A549 (cell line): ENCODE results near the gene S100A10. TPM values are rescaled to one million over a fixed set of nuclear protein-coding genes. Genes with fewer than 3 reads are reported as not detected.
A peak's percentile ranks its signal among the peaks of the same experiment; 100 is the strongest.

Experiments
- ATAC-seq, 2 experiments: fragments of 200-7000 bp in 1 of 2; fragments of >200 bp in 1 of 2; cut with Nextera tagmentation in 1 of 2; cut with Tn5 transposase in 1 of 2; 3 replicates each; pipeline versions ENCODE4 v1.8.0 to v1.9.1; 2018 to 2020; ENCODE audit warnings: mild to moderate bottlenecking in 1 of 2, moderate library complexity in 1 of 2
- CTCF ChIA-PET: fragments of 300-600 bp; sonication (Branson Sonifier 250); formaldehyde crosslinking; extraction: SDS; loops from one replicate; lab custom pipeline; 2021; ENCODE audit warnings: antibody characterized with exemption, inconsistent platforms; lab: Yijun Ruan, JAX
- POLR2A ChIA-PET: fragments of 350-600 bp; formaldehyde crosslinking; extraction: SDS; loops from one replicate; lab custom pipeline; 2021; ENCODE audit warnings: antibody characterized with exemption, inconsistent platforms; lab: Yijun Ruan, JAX
- DNase-seq, 2 experiments: peaks; one replicate each; pipeline versions ENCODE4 v3.0.0 to v3.0.0-alpha.2; 2011 to 2016; ENCODE audit warnings: low read depth in 1 of 2, low spot score in 1 of 2
- FAIRE-seq: peaks from 2 replicates; lab custom pipeline; 2011; peaks lifted over from hg19 to GRCh38; lab: Jason Lieb, UNC
- H3K27ac ChIP-seq, 2 experiments: fragments of >200 bp; sonication (Bioruptor Twin); formaldehyde crosslinking; 3 replicates each; pipeline ENCODE4 v1.5.1; 2016 to 2017
- H3K4me1 ChIP-seq: fragments of >200 bp; sonication (Bioruptor Twin); formaldehyde crosslinking; 3 replicates; pipeline ENCODE4 v1.6.1; 2016
- H3K4me2 ChIP-seq: fragments of >200 bp; sonication (Bioruptor Twin); formaldehyde crosslinking; 3 replicates; pipeline ENCODE4 v1.6.1; 2016
- H3K4me3 ChIP-seq: fragments of >200 bp; sonication (Bioruptor Twin); formaldehyde crosslinking; 3 replicates; pipeline ENCODE4 v1.5.1; 2016
- H3K9me3 ChIP-seq: fragments of >200 bp; sonication (Bioruptor Twin); formaldehyde crosslinking; 3 replicates; pipeline ENCODE4 v1.6.1; 2016
- CEBPB ChIP-seq, 2 experiments: fragments of >200 bp in 1 of 2; sonication (Bioruptor Twin) in 1 of 2; formaldehyde crosslinking in 1 of 2; IDR thresholded peaks; 2 replicates each; pipeline ENCODE4 v1.6.1; 2012 to 2016
- EHF ChIP-seq: fragments of 250-450 bp; sonication (Bioruptor Pico); IDR thresholded peaks from 2 replicates; pipeline ENCODE4 v1.5.0; 2020; ENCODE audit warnings: mild to moderate bottlenecking
- EHMT2 ChIP-seq: fragments of 200-600 bp; sonication (generic); IDR thresholded peaks from 2 replicates; pipeline ENCODE4 v1.6.1; 2016; ENCODE audit warnings: antibody characterized with exemption, low read depth, mild to moderate bottlenecking, moderate library complexity
- FOSB ChIP-seq: fragments of 250-450 bp; sonication (Bioruptor Pico); IDR thresholded peaks from 2 replicates; pipeline ENCODE4 v1.5.0; 2020; ENCODE audit warnings: mild to moderate bottlenecking, moderate library complexity
- FOSL2 ChIP-seq, 2 experiments: fragments of 450-650 bp in 1 of 2; fragments of >200 bp in 1 of 2; sonication (Bioruptor Twin) in 1 of 2; formaldehyde crosslinking; IDR thresholded peaks; 2 replicates each; pipeline versions ENCODE4 v1.5.0 to v1.6.1; 2016 to 2020; ENCODE audit warnings: mild to moderate bottlenecking in 1 of 2, moderate library complexity in 1 of 2
- GATA3 ChIP-seq: IDR thresholded peaks from 2 replicates; pipeline ENCODE4 v1.6.1; 2012; ENCODE audit warnings: borderline replicate concordance
- HEYL ChIP-seq: fragments of 250-450 bp; sonication (Bioruptor Pico); IDR thresholded peaks from 2 replicates; pipeline ENCODE4 v1.8.0; 2021; ENCODE audit warnings: mild to moderate bottlenecking, moderate library complexity
- HOXA7 ChIP-seq: fragments of 250-450 bp; sonication (Bioruptor Pico); IDR thresholded peaks from 2 replicates; pipeline ENCODE4 v1.5.0; 2020; ENCODE audit warnings: mild to moderate bottlenecking, moderate library complexity
- HOXB13 ChIP-seq: fragments of 250-450 bp; sonication (Bioruptor Pico); IDR thresholded peaks from 2 replicates; pipeline ENCODE4 v1.5.0; 2020; ENCODE audit warnings: low read depth, mild to moderate bottlenecking, moderate library complexity
- JUNB ChIP-seq: fragments of >200 bp; sonication (Bioruptor Twin); formaldehyde crosslinking; IDR thresholded peaks from 2 replicates; pipeline ENCODE4 v1.6.1; 2016
- KDM5A ChIP-seq: fragments of 200-600 bp; sonication (generic); IDR thresholded peaks from 2 replicates; pipeline ENCODE4 v1.6.1; 2016; ENCODE audit warnings: antibody characterized with exemption, mild to moderate bottlenecking
- MAFK ChIP-seq: fragments of 450-650 bp; IDR thresholded peaks from 2 replicates; pipeline ENCODE4 v1.6.1; 2014; ENCODE audit not compliant: partially characterized antibody
- MAX ChIP-seq: IDR thresholded peaks from 2 replicates; pipeline ENCODE4 v1.6.1; 2012
- MAZ ChIP-seq: fragments of 150-350 bp; IDR thresholded peaks from 2 replicates; pipeline ENCODE4 v1.6.1; 2014; ENCODE audit warnings: antibody characterized with exemption, low read depth, low read length, borderline replicate concordance
- MYC ChIP-seq: IDR thresholded peaks from 2 replicates; pipeline ENCODE4 v1.6.1; 2012; ENCODE audit warnings: mild to moderate bottlenecking, inconsistent platforms, low read length, improper control_type of control experiment, borderline replicate concordance
- NPAS2 ChIP-seq: fragments of 250-450 bp; sonication (Bioruptor Pico); IDR thresholded peaks from 2 replicates; pipeline ENCODE4 v1.8.0; 2022; ENCODE audit warnings: mild to moderate bottlenecking, moderate library complexity, borderline replicate concordance
- NR3C1 ChIP-seq: fragments of >200 bp; sonication (Bioruptor Twin); formaldehyde crosslinking; IDR thresholded peaks from 3 replicates; pipeline ENCODE4 v1.6.1; 2017
- PBX3 ChIP-seq: IDR thresholded peaks from 2 replicates; pipeline ENCODE4 v1.6.1; 2012
- RAD21 ChIP-seq, 2 experiments: fragments of >200 bp in 1 of 2; sonication (Bioruptor Twin) in 1 of 2; formaldehyde crosslinking in 1 of 2; IDR thresholded peaks in 1 of 2; conservative IDR thresholded peaks in 1 of 2; 2 replicates in 1 of 2; 3 replicates in 1 of 2; pipeline ENCODE4 v1.6.1; 2012 to 2018; ENCODE audit warnings: inconsistent platforms in 1 of 2
- SMC3 ChIP-seq: fragments of >200 bp; sonication (Bioruptor Twin); formaldehyde crosslinking; IDR thresholded peaks from 3 replicates; pipeline ENCODE4 v1.6.1; 2018; ENCODE audit warnings: inconsistent platforms
- TFCP2L1 ChIP-seq: fragments of 250-450 bp; sonication (Bioruptor Pico); IDR thresholded peaks from 2 replicates; pipeline ENCODE4 v1.5.0; 2021; ENCODE audit warnings: mild to moderate bottlenecking
- TP53 ChIP-seq: fragments of 250-450 bp; sonication (Bioruptor Pico); IDR thresholded peaks from 2 replicates; pipeline ENCODE4 v1.5.0; 2021; ENCODE audit warnings: mild to moderate bottlenecking, moderate library complexity
- WGBS: methylation state at CpG from one replicate; pipeline ENCODE4 v1.1.6; 2017; ENCODE audit errors: missing lambda C conversion rate; 5-methylcytosine and 5-hydroxymethylcytosine counted together
- polyA plus RNA-seq, 4 experiments: library from polyadenylated mRNA; depleted of rRNA in 3 of 4; stranded (reverse); fragments of >200 nt; fragmentation: RNase III in 1 of 4; extraction: RNeasy Plus Mini Kit Qiagen cat#74134 plus additional on column Dnase treatment in 1 of 4; gene quantifications; 2 replicates in 3 of 4; 3 replicates in 1 of 4; pipeline ENCODE4 v1.2.3, GENCODE V29; 2011 to 2017
- TF ChIP-seq, protein P1 (sequence below): fragments of >200 bp; sonication (Bioruptor Twin); formaldehyde crosslinking; IDR thresholded peaks from 3 replicates; pipeline ENCODE4 v1.6.1; 2016

The S100A10 gene
- polyA plus RNA-seq, 2 of the 4 experiments (the other 2 are of a cell fraction) = 505 to 2,077 TPM

DNA sequence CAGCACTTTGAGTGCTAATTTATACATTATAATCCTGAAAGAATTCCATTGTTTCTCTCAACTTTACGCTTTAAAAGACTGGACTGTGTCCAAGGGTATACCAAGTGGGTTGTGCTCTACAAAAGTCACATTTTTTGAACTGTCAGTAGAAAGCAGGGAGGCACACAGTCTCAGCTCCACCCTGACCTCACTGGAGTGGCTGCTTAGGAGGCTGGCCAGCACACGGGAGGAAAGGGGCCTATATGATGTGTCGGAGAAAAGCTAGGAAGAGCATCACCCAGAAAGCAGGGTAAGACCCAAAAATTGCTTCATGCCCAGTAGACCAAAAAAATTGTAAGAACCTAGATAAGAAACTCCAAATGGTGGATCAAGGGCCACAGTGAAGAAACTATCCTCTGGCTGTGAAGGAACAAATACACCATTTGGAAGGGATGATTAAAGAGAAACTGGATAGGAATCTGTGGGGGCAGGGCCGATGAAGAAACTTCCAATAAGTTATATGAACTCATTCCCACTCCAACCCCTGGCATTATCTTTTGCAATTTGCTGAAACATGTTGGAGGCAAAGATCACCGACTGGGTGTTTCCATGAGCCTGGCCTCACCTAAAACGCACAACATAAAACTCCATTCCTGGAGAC is 1.9 kb downstream of the S100A10 start:
- WGBS = 2% methylated on average over 6 of the region's 6 CpGs
- CTCF ChIA-PET = interaction anchor here (0.9 to 38.2 kb wide), 4 partner anchors 6 to 56 kb away, joined by 3 to 1410 read pairs (median 894); partner anchors contain the start of gene S100A10
- Histone ChIP-seq H3K4me2 (peak overlapping the region; percentile 96), H3K9me3 (no peaks in the 10 kb centered on the region), H3K27ac (peak overlapping the region; percentile 97), H3K4me3 (peak overlapping the region; percentile 87), H3K4me1 (peaks cover 63% of the 10 kb centered on the region)
- no peak for TF ChIP-seq NPAS2 (CRISPR knock-in tag)
- TF ChIP-seq EHF = 0 out of 2 replicates have a peak, but pooled peaks have one; percentile 8
- no peak for FAIRE-seq
- ATAC-seq = no peak
- DNase-seq = no peak
- POLR2A ChIA-PET = interaction anchor here (0.8 to 10.4 kb wide), 11 partner anchors 10 to 84 kb away, joined by 3 to 151 read pairs (median 7); partner anchors contain the start of genes S100A11 and THEM4

DNA sequence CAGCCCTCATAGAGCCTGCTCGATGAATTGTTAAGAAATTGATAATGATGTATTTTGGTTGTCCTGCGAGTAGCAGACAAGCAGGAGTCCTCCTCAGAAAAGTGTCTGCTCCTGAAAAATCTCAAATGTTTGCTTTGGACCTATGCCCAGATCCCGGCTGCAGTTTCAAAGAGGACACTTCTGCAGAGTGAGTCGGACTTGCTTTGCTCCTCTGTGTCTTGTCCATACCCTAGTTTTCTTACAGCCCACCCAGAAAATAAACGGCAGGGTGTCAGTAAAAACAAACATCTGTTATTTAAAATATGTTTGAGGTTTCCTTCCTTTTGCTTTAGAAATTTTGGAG is 2.8 kb downstream of the S100A10 start:
- peak overlapping the region; percentile 97 for H3K27ac ChIP-seq
- POLR2A ChIA-PET = interaction anchor here (3.6 to 10.4 kb wide), 2 partner anchors 11 to 21 kb away, joined by 23 to 151 read pairs; no protein-coding TSS in a partner anchor
- FAIRE-seq = no peak

DNA sequence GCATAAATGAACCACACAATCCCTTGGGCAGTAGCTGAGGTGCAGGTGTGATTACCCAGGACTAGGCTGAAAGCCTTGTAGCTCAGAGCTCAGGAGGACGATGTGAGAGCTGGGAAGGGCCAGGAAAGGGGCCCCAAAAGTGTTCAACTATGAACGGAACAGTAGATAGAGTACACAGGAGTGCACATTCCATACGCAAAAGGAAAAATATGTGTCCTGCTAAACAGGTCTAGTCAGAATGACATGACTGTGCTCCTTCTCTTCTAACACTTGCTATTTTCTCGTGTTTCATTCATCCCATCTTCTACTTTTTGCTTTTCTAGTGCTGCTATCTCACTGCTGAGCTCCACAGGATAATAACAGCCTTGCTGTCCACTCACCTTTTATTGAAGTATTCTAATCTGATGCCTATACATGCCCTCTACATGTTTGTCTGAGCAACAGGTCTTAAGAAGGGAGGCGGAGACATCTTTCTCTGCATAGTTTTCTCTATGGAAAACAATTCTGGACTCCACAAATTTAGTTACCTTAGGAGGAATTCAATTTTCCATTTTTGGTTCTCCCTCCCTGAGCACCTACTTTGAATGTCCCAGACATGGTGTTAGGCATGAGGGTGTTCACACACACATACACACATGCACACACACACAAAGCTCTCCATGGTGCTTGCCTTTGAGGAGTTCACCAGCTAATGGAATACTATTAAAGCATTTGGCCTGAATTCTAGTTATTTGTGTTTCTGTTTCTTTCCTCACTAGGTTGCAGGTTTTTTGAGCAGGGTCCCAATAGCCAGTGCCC is 3.4 kb downstream of the S100A10 start:
- peaks cover 64% of the 10 kb centered on the region for H3K4me1 ChIP-seq
- H3K9me3 ChIP-seq = no peaks in the 10 kb centered on the region
- ChIA-PET CTCF (interaction anchor here (1.7 to 38.2 kb wide), 5 partner anchors 8 to 57 kb away, joined by 4 to 1410 read pairs (median 12); partner anchors contain the start of gene S100A10), POLR2A (interaction anchor here (0.6 to 10.4 kb wide), 7 partner anchors 9 to 1996 kb away, joined by 5 to 151 read pairs (median 21); partner anchors contain the start of gene S100A11)
- FAIRE-seq (no peak), DNase-seq (no peak), ATAC-seq (no peak)
- TF ChIP-seq HOXB13 (CRISPR knock-in tag) (no peak), MAX (peak; percentile 14; the same call in 1 of the 2 replicates), TFCP2L1 (CRISPR knock-in tag) (peak; percentile 18; the same call in 1 of the 2 replicates), EHMT2 (no peak)
- WGBS = 6% methylated on average over 5 of the region's 5 CpGs
- peak overlapping the region; percentile 97 for H3K27ac ChIP-seq
- peak overlapping the region; percentile 96 for H3K4me2 ChIP-seq
- H3K4me3 ChIP-seq = peak overlapping the region; percentile 87

More for the DNA sequence above, 2.8 kb downstream of the S100A10 start:
- Histone ChIP-seq H3K4me3 (peak overlapping the region; percentile 87), H3K9me3 (no peaks in the 10 kb centered on the region), H3K4me2 (peak overlapping the region; percentile 96), H3K4me1 (peaks cover 64% of the 10 kb centered on the region)
- under 1% methylated on average over 5 of the region's 5 CpGs for WGBS
- ATAC-seq (no peak), DNase-seq (peak in 1 of 2 experiments; percentile 70)
- TF ChIP-seq GATA3 = peak; percentile 18; the same call in 1 of the 2 replicates
- no peak for TF ChIP-seq MYC
- TF ChIP-seq HOXB13 (CRISPR knock-in tag) = no peak
- no peak for TF ChIP-seq TP53
- no peak for TF ChIP-seq HEYL (CRISPR knock-in tag)
- TF ChIP-seq MAFK = no peak
- CTCF ChIA-PET = interaction anchor here (1.7 to 38.2 kb wide), 4 partner anchors 7 to 58 kb away, joined by 7 to 1410 read pairs (median 711); partner anchors contain the start of gene S100A10

DNA sequence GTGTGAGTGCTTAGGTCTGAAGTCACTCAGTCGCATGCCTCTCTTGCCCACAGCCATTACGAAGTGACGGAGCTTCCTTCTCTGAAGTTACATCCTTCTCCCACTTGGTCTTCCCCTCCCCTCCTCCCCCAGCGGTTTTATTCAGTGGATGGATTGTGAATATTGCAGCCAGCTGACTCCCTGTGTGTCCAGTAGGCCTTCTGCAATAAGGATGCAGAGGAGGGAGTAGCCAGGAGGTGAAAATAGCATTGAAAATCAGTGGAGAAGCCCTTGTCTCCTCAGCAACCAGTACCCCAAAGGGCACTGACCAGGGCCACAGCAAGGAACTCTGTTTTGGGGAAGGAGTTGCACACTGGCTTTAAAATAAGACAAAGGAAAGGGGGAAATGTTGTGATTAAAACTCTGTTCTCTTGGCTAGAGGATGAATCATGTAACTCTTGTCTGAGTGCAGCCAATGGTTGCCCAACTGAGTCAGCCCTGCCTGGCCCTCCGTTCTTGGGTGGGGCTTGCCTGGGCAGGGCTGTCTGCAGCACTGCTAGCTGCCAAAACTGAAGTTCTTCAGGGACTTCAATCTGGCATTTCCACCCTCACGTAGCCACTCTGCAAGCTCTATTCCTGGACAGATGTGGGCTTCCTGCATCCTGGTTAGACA is 4.3 kb downstream of the S100A10 start:
- POLR2A ChIA-PET = interaction anchor here (0.9 to 10.4 kb wide), 7 partner anchors 10 to 47 kb away, joined by 3 to 151 read pairs (median 21); partner anchors contain the start of gene S100A11
- H3K4me3 ChIP-seq = peak overlapping the region; percentile 87
- DNase-seq (peak in 1 of 2 experiments; percentile 84), ATAC-seq (peak; percentile 41 to 47), FAIRE-seq (no peak)
- WGBS = 6% methylated on average over 6 of the region's 6 CpGs
- peak overlapping the region; percentile 97 for H3K27ac ChIP-seq
- peaks cover 66% of the 10 kb centered on the region for H3K4me1 ChIP-seq
- peak overlapping the region; percentile 96 for H3K4me2 ChIP-seq
- CTCF ChIA-PET = interaction anchor here (1.7 to 38.2 kb wide), 5 partner anchors 9 to 56 kb away, joined by 4 to 1410 read pairs (median 12); partner anchors contain the start of gene S100A10
- no peaks in the 10 kb centered on the region for H3K9me3 ChIP-seq
- TF ChIP-seq MAZ (no peak), CEBPB (IDR thresholded peaks at IDR 0.05) (peak; percentile 51 to 81; a peak in 3 of 4 replicates), PBX3 (0 out of 2 replicates have a peak, but pooled peaks have one; percentile 36), MAFK (no peak), RAD21 (conservative IDR thresholded peaks at IDR 0.05 in 1 of 2, IDR thresholded peaks at IDR 0.05 in 1 of 2) (no peak; a peak in 2 of 5 replicates), TFCP2L1 (CRISPR knock-in tag) (no peak), JUNB (peak; percentile 67), NPAS2 (CRISPR knock-in tag) (no peak), HOXA7 (CRISPR knock-in tag) (peak; percentile 59; the same call in 1 of the 2 replicates), FOSL2 (IDR thresholded peaks at IDR 0.05) (peak; percentile 55), FOSL2 (CRISPR knock-in tag; IDR thresholded peaks at IDR 0.05) (no peak; the same call in 1 of the 2 replicates), SMC3 (0 out of 3 replicates have a peak, but pooled peaks have one; percentile 11), KDM5A (no peak), FOSB (CRISPR knock-in tag) (no peak), NR3C1 (no peak), HEYL (CRISPR knock-in tag) (no peak)
- TF ChIP-seq, protein P1, sequence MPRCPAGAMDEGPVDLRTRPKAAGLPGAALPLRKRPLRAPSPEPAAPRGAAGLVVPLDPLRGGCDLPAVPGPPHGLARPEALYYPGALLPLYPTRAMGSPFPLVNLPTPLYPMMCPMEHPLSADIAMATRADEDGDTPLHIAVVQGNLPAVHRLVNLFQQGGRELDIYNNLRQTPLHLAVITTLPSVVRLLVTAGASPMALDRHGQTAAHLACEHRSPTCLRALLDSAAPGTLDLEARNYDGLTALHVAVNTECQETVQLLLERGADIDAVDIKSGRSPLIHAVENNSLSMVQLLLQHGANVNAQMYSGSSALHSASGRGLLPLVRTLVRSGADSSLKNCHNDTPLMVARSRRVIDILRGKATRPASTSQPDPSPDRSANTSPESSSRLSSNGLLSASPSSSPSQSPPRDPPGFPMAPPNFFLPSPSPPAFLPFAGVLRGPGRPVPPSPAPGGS = no peak
